ENCODE data around the gene CRY2.

- no peak for TF ChIP-seq TBL1XR1 (IDR thresholded peaks at IDR 0.05; ENCODE audit: low read depth, low read length)
- no peak for TF ChIP-seq BCLAF1 (IDR thresholded peaks at IDR 0.05)
- TF ChIP-seq, protein P1, sequence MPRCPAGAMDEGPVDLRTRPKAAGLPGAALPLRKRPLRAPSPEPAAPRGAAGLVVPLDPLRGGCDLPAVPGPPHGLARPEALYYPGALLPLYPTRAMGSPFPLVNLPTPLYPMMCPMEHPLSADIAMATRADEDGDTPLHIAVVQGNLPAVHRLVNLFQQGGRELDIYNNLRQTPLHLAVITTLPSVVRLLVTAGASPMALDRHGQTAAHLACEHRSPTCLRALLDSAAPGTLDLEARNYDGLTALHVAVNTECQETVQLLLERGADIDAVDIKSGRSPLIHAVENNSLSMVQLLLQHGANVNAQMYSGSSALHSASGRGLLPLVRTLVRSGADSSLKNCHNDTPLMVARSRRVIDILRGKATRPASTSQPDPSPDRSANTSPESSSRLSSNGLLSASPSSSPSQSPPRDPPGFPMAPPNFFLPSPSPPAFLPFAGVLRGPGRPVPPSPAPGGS (IDR thresholded peaks at IDR 0.05; ENCODE audit: borderline replicate concordance, insufficient read depth, low read depth, low read length, poor library complexity, severe bottlenecking), result no peak
Observed at GRCh38 chr11:45918331-45918941, 71.2 kb downstream of the CRY2 start.

Data from GM12878 (cell line).